GM12801 (cell line): ENCODE results near the gene PAF1.

Source experiments
- TF ChIP-seq, protein P1 (sequence below): IDR thresholded peaks from one replicate; pipeline ENCODE4 v1.5.1; 2011; ENCODE audit warnings: control low read depth; ENCODE audit not compliant: insufficient read length; ENCODE audit errors: extremely low read depth

The PAF1 gene

GRCh38 chr19:39432677-39433025 is 41.7 kb upstream of the PAF1 start:
- TF ChIP-seq, protein P1, sequence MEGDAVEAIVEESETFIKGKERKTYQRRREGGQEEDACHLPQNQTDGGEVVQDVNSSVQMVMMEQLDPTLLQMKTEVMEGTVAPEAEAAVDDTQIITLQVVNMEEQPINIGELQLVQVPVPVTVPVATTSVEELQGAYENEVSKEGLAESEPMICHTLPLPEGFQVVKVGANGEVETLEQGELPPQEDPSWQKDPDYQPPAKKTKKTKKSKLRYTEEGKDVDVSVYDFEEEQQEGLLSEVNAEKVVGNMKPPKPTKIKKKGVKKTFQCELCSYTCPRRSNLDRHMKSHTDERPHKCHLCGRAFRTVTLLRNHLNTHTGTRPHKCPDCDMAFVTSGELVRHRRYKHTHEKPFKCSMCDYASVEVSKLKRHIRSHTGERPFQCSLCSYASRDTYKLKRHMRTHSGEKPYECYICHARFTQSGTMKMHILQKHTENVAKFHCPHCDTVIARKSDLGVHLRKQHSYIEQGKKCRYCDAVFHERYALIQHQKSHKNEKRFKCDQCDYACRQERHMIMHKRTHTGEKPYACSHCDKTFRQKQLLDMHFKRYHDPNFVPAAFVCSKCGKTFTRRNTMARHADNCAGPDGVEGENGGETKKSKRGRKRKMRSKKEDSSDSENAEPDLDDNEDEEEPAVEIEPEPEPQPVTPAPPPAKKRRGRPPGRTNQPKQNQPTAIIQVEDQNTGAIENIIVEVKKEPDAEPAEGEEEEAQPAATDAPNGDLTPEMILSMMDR, result no peak

DNA sequence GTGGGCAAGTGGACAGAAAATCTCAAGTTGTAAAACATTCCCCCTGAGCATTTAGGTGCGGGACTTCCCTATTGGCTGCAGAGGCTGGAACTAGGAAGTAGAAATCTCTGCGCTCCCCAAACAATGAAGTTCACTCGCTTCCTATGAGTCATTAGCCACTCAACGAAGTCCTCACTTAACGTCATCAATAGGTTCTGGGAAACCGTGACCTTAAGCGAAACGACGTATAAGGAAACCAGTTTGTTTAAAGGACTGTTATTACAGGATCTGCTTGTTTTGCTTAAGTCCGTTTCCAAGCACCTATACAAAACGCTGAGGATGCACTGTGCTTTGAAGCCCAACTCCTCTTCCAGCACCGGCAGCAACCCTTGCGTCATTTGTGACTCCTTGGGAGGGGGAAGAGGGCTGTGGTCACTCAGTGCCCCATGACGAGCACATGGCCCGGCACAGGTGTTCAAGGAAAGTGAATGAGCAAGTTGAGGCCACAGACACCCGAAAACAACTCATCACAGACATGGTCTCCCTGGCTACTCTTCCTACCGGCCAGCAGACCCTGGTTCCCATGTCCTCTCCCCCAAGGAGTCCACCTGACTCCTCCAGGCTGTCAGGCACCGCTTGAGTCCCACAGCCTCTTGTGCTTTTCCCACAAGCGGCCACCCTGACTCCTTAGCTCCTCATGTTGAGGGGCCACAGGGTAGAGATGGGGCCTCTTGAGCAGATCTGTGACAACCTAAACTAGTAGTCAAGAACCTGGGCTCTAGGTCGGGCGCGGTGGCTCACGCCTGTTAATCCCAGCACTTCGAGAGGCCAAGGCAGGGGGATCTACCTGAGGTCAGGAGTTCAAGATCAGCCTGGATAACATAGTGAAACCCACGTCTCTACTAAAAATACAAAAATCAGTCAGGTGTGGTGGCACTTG is 40.0 kb upstream of the PAF1 start:
- TF ChIP-seq, protein P1, result no peak

- TF ChIP-seq, protein P1, result no peak
These were observed 37.6 kb upstream of the PAF1 start for GRCh38 chr19:39428283-39429112.

GRCh38 chr19:39427707-39428106 is 36.8 kb upstream of the PAF1 start:
- TF ChIP-seq, protein P1, result no peak

DNA sequence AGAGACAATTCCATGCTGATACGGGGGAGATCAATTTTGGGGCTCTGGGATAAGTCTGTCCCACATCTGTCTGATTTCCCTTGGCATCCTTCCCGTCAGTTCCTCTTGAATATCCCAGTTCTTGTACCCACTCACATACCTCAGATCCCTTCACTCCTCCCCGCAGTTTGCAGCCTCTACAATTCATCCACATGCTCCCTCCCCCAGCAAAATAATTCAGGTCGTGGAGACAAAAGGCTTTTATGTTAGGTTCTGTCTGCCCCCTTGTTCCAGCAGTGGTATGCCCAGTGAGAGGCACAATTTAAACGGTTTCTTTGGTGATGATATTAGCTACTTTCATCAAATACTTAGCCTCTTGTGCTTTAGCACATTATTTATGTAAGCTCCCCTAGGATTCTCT is 35.3 kb upstream of the PAF1 start:
- TF ChIP-seq, protein P1, result no peak

DNA sequence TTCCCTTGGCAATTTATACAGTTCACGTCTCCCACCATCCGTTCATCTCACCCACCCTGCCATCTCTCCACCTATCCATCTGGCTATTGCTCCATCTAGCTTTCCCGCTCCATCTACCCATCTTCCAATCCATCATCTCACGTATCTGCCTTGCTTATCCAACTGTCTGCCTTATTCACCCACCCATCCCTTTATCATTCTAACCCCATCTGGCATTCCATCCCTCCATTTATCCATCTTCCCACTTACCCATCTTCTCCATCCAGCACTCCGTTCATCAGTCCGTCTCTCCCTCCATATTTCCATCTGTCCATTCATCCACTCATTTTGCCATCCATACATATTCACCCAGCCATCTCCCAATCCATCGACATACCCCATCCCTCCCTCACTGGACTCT is 34.8 kb upstream of the PAF1 start:
- TF ChIP-seq, protein P1, result no peak

- TF ChIP-seq, protein P1, result no peak
These were observed 34.0 kb upstream of the PAF1 start for GRCh38 chr19:39424934-39425333.
